Lower leg skin (tissue), 4 donors: ENCODE data around the gene GLA. TPM values are rescaled to one million over a fixed set of nuclear protein-coding genes. Genes with fewer than 3 reads are reported as not detected.

ENCODE experiments used
- DNase-seq, 2 donors: peaks; one replicate each; pipeline ENCODE4 v3.0.0-alpha.2; 2019; ENCODE audit warnings: low spot score in 2 of 2
- H3K4me3 ChIP-seq: fragments of 200-600 bp; sonication (generic); 2 replicates; pipeline ENCODE4 v1.5.1; 2017; ENCODE audit warnings: mild to moderate bottlenecking, low read depth; ENCODE audit not compliant: poor library complexity, severe bottlenecking
- CTCF ChIP-seq, 3 donors: fragments of 450-650 bp; IDR thresholded peaks; one replicate each; pipeline ENCODE4 v1.5.1; 2016; ENCODE audit warnings: antibody characterized with exemption in 3 of 3, mild to moderate bottlenecking in 3 of 3, moderate library complexity in 2 of 3
- POLR2A ChIP-seq, 2 donors: fragments of 450-650 bp; IDR thresholded peaks; one replicate each; pipeline ENCODE4 v1.6.1; 2016 to 2017; ENCODE audit warnings: antibody characterized with exemption in 2 of 2, mild to moderate bottlenecking in 1 of 2, moderate library complexity in 1 of 2
- WGBS, 2 donors: methylation state at CpG; one replicate each; pipeline ENCODE4 v1.1.5; 2018; 5-methylcytosine and 5-hydroxymethylcytosine counted together
- intact Hi-C: fragments of 100-400 bp; cut with DNase I; formaldehyde crosslinking; loops from one replicate; pipeline ENCODE4 v1.15.0; 2023; ENCODE audit warnings: low total_unique reads
- total RNA-seq, 4 donors: library from RNA; depleted of rRNA; stranded (reverse); fragments of >200 nt; gene quantifications; one replicate each; pipeline ENCODE4 v1.1.0, GENCODE V29; 2016

Gene GLA
- total RNA-seq, 4 donors from 2014 or later: 16.4 to 21.1 (median 18.0) TPM

GRCh38 chrX:101430457-101431078 lies 22.8 kb upstream of the GLA start:
- intact Hi-C loops: no loop called here
- no peak overlapping the region for H3K4me3 ChIP-seq
- TF ChIP-seq POLR2A (IDR thresholded peaks at IDR 0.05) (no peak), CTCF (IDR thresholded peaks at IDR 0.05) (no peak)
- 89 to 93% methylated on average over 2 of the region's 2 CpGs for WGBS, 2 donors
- DNase-seq: no peak

GRCh38 chrX:101429934-101430333 lies 22.2 kb upstream of the GLA start:
- no peak overlapping the region for H3K4me3 ChIP-seq
- 100% methylated on average over 1 of the region's 1 CpG for WGBS, 2 donors
- intact Hi-C loops: no loop called here
- TF ChIP-seq POLR2A (IDR thresholded peaks at IDR 0.05) (no peak), CTCF (IDR thresholded peaks at IDR 0.05) (no peak)
- DNase-seq: no peak

- no peak overlapping the region for H3K4me3 ChIP-seq
- no peak for DNase-seq
- TF ChIP-seq CTCF (IDR thresholded peaks at IDR 0.05) (no peak), POLR2A (IDR thresholded peaks at IDR 0.05) (no peak)
- 88 to 98% methylated on average over 2 of the region's 2 CpGs for WGBS, 2 donors
- intact Hi-C loops: no loop called here
These were observed 20.2 kb upstream of the GLA start for GRCh38 chrX:101427954-101428353.

GRCh38 chrX:101419489-101419888 lies 11.8 kb upstream of the GLA start:
- intact Hi-C loops: no loop called here
- TF ChIP-seq POLR2A (IDR thresholded peaks at IDR 0.05) (no peak), CTCF (IDR thresholded peaks at IDR 0.05) (no peak)
- H3K4me3 ChIP-seq: no peak overlapping the region
- DNase-seq: no peak
- 69% methylated on average over 2 of the region's 2 CpGs for WGBS, 2 donors

GRCh38 chrX:101417981-101418841 lies 10.5 kb upstream of the GLA start:
- TF ChIP-seq CTCF (IDR thresholded peaks at IDR 0.05) (no peak), POLR2A (IDR thresholded peaks at IDR 0.05) (no peak)
- peak; percentile 14 to 90 for DNase-seq
- WGBS, 2 donors: 1 to 22% methylated on average over 33 to 47 of the region's 56 CpGs
- intact Hi-C loops: no loop called here
- H3K4me3 ChIP-seq: peak overlapping the region; percentile 15
